GM18520 (cell line): ENCODE measurements around the gene CERT1.

ENCODE experiments used
- ATAC-seq: cut with Tn5 transposase; IDR thresholded peaks from one replicate; pipeline ENCODE4 v1.9.1; 2021; ENCODE audit not compliant: unreplicated experiment

CERT1 gene

GRCh38 chr5:75414241-75414640, 97.2 kb downstream of the CERT1 start:
- ATAC-seq, result no peak

- ATAC-seq, result no peak
Measured at GRCh38 chr5:75412111-75412990, 99.1 kb downstream of the CERT1 start.

GRCh38 chr5:75405296-75405695, 106.1 kb downstream of the CERT1 start:
- ATAC-seq, result no peak

GRCh38 chr5:75395277-75395676, 116.2 kb downstream of the CERT1 start:
- no peak for ATAC-seq

GRCh38 chr5:75389430-75389829, 122.0 kb downstream of the CERT1 start:
- no peak for ATAC-seq

GRCh38 chr5:75387806-75388205, 123.6 kb downstream of the CERT1 start:
- ATAC-seq, result no peak

- no peak for ATAC-seq
Measured at GRCh38 chr5:75384218-75384617, 127.2 kb downstream of the CERT1 start.

GRCh38 chr5:75381456-75381855, 130.0 kb downstream of the CERT1 start:
- no peak for ATAC-seq

GRCh38 chr5:75380099-75380498, 131.3 kb downstream of the CERT1 start:
- ATAC-seq, result no peak

GRCh38 chr5:75375414-75375813, 136.0 kb downstream of the CERT1 start:
- ATAC-seq, result no peak

GRCh38 chr5:75374394-75374814, 137.0 kb downstream of the CERT1 start:
- ATAC-seq, result no peak

- ATAC-seq, result no peak
Measured at GRCh38 chr5:75373862-75374261, 137.6 kb downstream of the CERT1 start.

GRCh38 chr5:75368391-75368790, 143.0 kb downstream of the CERT1 start:
- ATAC-seq, result no peak

GRCh38 chr5:75367401-75367800, 144.0 kb downstream of the CERT1 start:
- no peak for ATAC-seq

- ATAC-seq, result peak; percentile 82
Measured at GRCh38 chr5:75366787-75367186, 144.6 kb downstream of the CERT1 start.

GRCh38 chr5:75365740-75366139, 145.7 kb downstream of the CERT1 start:
- ATAC-seq, result no peak

GRCh38 chr5:75364571-75365280, 146.7 kb downstream of the CERT1 start:
- no peak for ATAC-seq

GRCh38 chr5:75363726-75364495, 147.5 kb downstream of the CERT1 start:
- no peak for ATAC-seq

- ATAC-seq, result no peak
Measured at GRCh38 chr5:75363111-75363510, 148.3 kb downstream of the CERT1 start.

- ATAC-seq, result no peak
Measured at GRCh38 chr5:75362474-75362975, 148.9 kb downstream of the CERT1 start.

GRCh38 chr5:75361310-75361709, 150.1 kb downstream of the CERT1 start:
- ATAC-seq, result no peak
